ENCODE measurements around the gene HOXB9.

The HOXB9 gene

GRCh38 chr17:48626245-48627117 is at the start of gene HOXB9:
Gene HOXB9 (minus strand): TSS chr17:48626358. CDS start chr17:48626269, 89 bp downstream.
- DNase-seq = peak; percentile 34

- DNase-seq = no peak
Observed at GRCh38 chr17:48672340-48672739, 46.2 kb upstream of the HOXB9 start.

GRCh38 chr17:48671697-48672171 is 45.6 kb upstream of the HOXB9 start:
- peak; percentile 50 for DNase-seq

DNA sequence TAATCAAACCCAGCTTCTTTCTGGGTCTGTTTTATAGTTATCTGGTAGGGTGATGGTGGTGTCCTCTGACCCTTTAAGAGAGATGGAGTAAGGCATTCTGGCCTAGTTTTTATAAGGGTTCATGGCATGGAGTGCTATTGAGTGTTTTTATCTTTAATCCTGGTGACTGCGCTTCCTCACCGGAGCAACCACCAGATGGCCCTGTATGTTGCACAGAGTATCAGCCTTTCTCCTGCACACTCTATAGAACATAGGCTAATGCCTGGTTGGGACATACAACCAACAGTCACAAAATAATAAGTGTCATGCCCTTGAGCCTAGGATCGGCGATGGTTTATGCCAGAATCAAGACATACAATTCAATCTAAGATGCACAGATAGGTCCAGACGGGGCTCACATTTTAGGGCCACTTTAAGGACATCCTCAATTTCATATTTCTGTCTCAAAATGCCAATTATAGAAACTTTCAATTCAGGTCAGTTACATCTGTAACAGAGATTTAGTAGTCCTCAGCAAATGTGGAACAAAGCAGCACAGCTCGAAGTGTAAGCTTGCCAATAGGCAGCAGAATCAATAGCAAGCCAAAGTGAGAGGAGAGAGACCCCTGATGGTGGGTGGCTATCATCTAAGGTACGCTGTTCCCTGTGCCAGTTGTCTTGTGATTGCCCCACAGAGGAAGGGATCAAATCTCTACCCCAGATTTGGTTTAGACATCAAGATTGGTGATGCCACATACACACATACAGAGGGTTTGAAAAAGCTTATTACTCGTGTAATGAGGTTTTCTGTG is 37.2 kb upstream of the HOXB9 start:
- DNase-seq = no peak

- DNase-seq = no peak
Observed at GRCh38 chr17:48655913-48656312, 29.8 kb upstream of the HOXB9 start.

GRCh38 chr17:48649741-48650140 is 23.6 kb upstream of the HOXB9 start:
- DNase-seq = no peak

DNA sequence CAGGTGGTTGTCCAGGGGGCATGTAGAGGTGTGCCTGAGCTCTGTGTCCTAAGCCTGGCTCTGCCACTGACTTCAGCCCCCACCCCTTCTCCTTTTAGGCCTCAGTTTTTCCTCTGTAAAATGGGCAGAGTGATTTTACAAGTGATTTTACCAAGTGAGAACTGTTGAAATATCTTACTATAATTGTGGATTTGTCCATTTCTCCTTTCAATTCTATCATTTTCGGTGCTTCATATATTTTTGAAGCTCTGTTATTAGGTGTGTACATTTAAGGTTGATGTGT is 21.7 kb upstream of the HOXB9 start:
- no peak for DNase-seq

- no peak for DNase-seq
Observed at GRCh38 chr17:48647103-48647962, 21.2 kb upstream of the HOXB9 start.

- peak; percentile 16 for DNase-seq
Observed at GRCh38 chr17:48646183-48647102, 20.3 kb upstream of the HOXB9 start.

- no peak for DNase-seq
Observed at GRCh38 chr17:48645639-48646182, 19.6 kb upstream of the HOXB9 start.

- DNase-seq = no peak
Observed at GRCh38 chr17:48644910-48645557, 18.9 kb upstream of the HOXB9 start.

- DNase-seq = no peak
Observed at GRCh38 chr17:48644159-48644558, 18.0 kb upstream of the HOXB9 start.

GRCh38 chr17:48643697-48644012 is 17.5 kb upstream of the HOXB9 start:
- DNase-seq = no peak

DNA sequence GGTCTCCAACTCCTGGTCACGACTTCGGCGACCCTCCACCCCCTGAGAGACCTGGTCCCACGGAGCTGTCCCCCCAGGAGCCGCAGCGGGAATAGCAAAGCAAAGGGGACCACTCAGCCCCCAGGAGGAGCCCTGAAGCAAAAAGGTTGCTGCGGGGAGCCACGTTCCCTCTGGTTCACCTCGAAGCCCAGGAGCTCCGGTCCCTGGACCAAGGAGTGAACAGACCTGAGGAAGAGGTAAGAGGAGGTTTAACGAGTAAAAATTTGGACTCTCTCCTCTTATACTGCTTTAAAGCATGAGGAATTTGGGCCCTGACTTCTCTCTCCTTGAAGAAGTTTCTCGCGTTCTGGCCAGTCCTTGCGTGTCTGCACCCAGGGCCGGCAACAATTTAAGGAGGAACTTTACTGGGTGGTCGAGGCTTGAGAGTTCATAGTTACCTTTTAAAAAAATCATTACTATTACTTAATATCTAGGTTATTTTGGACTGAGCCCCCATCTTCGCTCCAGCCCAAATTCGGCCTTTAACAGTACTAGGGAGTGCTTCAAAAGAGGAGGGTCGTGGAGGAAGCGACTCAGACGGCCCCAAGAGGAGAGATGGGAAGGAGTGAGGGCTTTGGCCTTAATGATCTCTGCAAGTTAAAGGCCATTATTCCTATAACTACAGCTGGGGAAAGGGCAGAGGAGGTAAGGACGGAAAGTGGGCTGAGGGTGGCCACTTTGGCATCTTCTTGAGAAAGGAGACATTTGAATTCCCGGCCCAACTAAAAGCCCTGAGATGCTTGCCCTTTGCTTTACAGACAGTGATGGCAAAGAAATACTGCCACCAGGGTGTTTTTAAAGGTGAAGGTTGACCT is 16.9 kb upstream of the HOXB9 start:
- DNase-seq = no peak

- no peak for DNase-seq
Observed at GRCh38 chr17:48642059-48642842, 16.1 kb upstream of the HOXB9 start.

DNA sequence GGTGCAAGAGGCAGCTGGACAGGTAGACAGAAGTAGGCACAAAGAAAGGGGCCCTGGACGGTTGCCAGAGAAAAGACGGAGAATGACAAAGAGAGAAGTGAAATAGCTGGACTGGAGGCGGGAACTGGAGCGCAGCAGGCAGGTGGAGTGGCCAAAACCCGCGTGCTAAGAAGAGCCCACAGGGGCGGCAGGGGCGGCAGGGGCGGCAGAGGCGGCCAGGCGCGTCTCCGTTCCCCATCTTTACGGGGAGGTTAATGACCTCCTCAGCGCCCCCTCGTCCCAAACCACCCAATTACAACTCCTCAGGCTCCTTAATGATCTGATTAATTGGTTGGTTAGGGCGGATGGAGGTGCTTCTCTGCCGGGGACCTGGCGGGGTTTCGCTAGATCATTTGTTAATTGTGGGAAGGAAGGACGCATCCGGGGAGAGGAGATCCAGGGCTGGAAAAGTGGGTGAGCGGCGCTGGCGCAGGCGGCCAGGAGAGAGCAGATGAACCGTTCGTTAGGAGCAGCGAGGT is 15.4 kb upstream of the HOXB9 start:
- DNase-seq = no peak

- DNase-seq = no peak
Observed at GRCh38 chr17:48640858-48641180, 14.7 kb upstream of the HOXB9 start.

DNA sequence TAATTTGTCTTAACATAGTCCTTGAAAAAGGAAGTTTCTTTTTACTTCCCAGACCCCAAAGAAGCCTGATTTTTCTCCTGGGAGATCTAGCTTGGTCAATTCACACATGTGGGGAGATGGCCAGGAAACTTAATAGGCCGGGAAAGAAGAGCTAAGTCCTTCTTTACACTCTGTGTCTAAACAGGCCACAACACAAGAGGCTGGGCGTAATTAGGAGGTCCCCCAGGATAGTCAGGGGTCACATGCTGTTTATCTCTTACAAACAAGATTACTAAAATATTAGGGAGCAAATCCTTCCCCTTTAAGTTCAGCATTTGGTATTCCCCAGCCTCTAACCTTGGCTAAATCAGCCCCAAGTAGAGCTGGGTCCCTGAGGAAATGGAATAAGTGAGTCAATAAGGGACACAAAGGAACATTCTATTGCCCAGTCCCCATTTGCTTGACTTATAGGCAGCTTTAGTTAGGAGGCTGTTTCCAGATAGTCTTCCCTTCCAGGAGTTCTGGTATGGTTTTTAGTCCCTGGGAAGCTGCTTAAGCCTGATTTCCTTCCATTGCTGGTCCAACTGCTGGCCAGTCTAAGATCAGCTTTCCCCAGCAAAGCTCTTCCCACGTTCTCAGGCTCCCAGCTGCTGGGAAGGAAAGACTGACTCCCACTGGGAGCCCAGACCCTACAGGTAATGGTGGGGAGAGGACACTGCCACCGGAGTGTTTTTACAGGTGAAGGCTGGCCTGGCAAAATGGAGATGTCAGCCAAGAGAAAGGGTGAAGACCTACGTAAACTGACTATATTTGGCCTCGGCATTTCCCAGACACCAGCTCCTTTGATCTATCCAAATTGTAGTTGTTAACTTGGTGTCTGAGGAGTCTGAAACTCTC is 14.1 kb upstream of the HOXB9 start:
- DNase-seq = no peak
